ENCODE data around the gene RSPO4.

RSPO4 gene

GRCh38 chr20:914727-915498, 87.2 kb downstream of the RSPO4 start:
- Histone ChIP-seq H3K4me1 (ENCODE audit: control insufficient read depth in 2 of 2, insufficient read depth in 2 of 2, low read length in 2 of 2) (no peaks in the 10 kb centered on the region), H3K27ac (ENCODE audit: low read depth in 2 of 2, low read length in 2 of 2) (no peak overlapping the region), H3K9ac (ENCODE audit: low read depth in 1 of 2, low read length in 2 of 2) (no peak overlapping the region), H3K27me3 (ENCODE audit: control insufficient read depth in 2 of 2, insufficient read depth in 2 of 2, low read length in 2 of 2) (peaks cover 0 to 6% of the 10 kb centered on the region in 2 donors), H3K4me3 (ENCODE audit: low read length in 2 of 2) (no peak overlapping the region), H3K36me3 (ENCODE audit: control insufficient read depth in 2 of 2, insufficient read depth in 2 of 2, low read length in 2 of 2) (no peaks in the 10 kb centered on the region), H3K9me3 (ENCODE audit: control insufficient read depth in 2 of 2, low read length in 2 of 2) (no peaks in the 10 kb centered on the region)

DNA sequence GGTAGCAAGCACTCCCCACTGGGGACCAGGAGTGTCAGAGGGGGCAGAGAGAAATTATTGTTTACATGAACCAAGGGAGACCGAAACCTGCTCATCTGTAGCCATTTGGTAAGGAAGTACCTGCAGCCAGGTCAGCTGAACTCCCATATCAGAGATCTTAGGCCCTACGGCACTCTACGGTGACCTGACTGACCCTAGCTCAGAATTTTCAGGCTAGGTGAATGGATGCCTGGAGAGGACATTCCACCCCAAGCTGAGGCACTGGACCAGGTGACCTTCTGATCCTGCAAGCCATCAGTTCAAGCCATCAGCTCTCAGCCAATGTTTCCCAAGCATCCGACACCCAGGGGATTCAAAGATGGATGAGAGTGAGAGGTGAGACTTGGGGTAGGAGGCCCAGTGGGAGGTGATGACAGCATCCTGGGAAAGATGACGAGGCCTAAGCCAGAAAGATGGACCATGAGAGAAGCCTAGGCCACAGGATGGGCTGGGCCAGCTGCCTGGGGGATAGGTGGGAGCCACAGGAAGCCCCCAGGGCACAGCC, 88.7 kb downstream of the RSPO4 start:
- Histone ChIP-seq H3K9ac (ENCODE audit: low read depth in 1 of 2, low read length in 2 of 2) (no peak overlapping the region), H3K4me1 (ENCODE audit: control insufficient read depth in 2 of 2, insufficient read depth in 2 of 2, low read length in 2 of 2) (no peaks in the 10 kb centered on the region), H3K9me3 (ENCODE audit: control insufficient read depth in 2 of 2, low read length in 2 of 2) (no peaks in the 10 kb centered on the region), H3K27ac (ENCODE audit: low read depth in 2 of 2, low read length in 2 of 2) (no peak overlapping the region), H3K36me3 (ENCODE audit: control insufficient read depth in 2 of 2, insufficient read depth in 2 of 2, low read length in 2 of 2) (no peaks in the 10 kb centered on the region), H3K4me3 (ENCODE audit: low read length in 2 of 2) (no peak overlapping the region), H3K27me3 (ENCODE audit: control insufficient read depth in 2 of 2, insufficient read depth in 2 of 2, low read length in 2 of 2) (peaks cover 0 to 6% of the 10 kb centered on the region in 2 donors)

DNA sequence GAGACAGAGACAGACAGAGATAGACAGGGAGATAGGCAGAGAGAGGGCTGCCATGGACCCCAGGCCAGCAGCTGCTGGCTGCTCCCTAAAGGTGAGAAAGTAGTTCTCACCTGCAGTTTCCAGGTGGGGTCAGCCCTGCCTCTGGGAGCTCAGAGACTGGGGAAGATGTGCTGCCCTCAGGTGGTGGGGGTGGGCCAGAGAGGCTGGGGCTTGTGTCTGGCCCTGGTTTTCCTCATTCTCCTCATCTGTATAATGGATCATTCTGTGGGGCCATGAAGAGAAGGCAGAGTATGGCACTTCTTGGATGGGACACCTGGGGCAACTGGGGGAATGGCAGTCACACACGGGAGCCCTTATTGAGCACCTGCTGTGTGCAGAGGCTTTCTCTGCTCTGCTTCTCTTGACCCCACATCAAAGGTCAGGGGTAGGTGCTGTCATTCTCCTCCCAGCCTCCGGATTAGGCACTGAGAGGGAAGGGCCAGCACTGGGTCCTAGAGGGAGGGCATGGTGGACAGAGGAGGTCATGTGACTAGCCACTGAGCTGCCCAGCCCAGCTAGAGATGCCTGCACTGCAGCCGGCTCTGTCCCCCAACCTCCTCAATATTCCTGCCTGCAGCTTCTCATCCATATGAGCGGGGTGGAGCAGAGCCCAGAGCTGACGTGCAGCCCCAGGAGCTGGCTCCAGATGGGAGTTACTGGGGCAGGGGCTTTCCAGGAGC, 90.1 kb downstream of the RSPO4 start:
- Histone ChIP-seq H3K27ac (ENCODE audit: low read depth in 2 of 2, low read length in 2 of 2) (no peak overlapping the region), H3K4me3 (ENCODE audit: low read length in 2 of 2) (no peak overlapping the region), H3K9ac (ENCODE audit: low read depth in 1 of 2, low read length in 2 of 2) (no peak overlapping the region), H3K36me3 (ENCODE audit: control insufficient read depth in 2 of 2, insufficient read depth in 2 of 2, low read length in 2 of 2) (no peaks in the 10 kb centered on the region), H3K9me3 (ENCODE audit: control insufficient read depth in 2 of 2, low read length in 2 of 2) (no peaks in the 10 kb centered on the region), H3K27me3 (ENCODE audit: control insufficient read depth in 2 of 2, insufficient read depth in 2 of 2, low read length in 2 of 2) (peaks cover 0 to 6% of the 10 kb centered on the region in 2 donors), H3K4me1 (ENCODE audit: control insufficient read depth in 2 of 2, insufficient read depth in 2 of 2, low read length in 2 of 2) (no peaks in the 10 kb centered on the region)

- H3K36me3 ChIP-seq (ENCODE audit: control insufficient read depth in 2 of 2, insufficient read depth in 2 of 2, low read length in 2 of 2) = no peaks in the 10 kb centered on the region
- H3K27me3 ChIP-seq (ENCODE audit: control insufficient read depth in 2 of 2, insufficient read depth in 2 of 2, low read length in 2 of 2) = peaks cover 0 to 6% of the 10 kb centered on the region in 2 donors
- no peaks in the 10 kb centered on the region for H3K9me3 ChIP-seq (ENCODE audit: control insufficient read depth in 2 of 2, low read length in 2 of 2)
- no peak overlapping the region for H3K4me3 ChIP-seq (ENCODE audit: low read length in 2 of 2)
- no peak overlapping the region for H3K9ac ChIP-seq (ENCODE audit: low read depth in 1 of 2, low read length in 2 of 2)
- H3K4me1 ChIP-seq (ENCODE audit: control insufficient read depth in 2 of 2, insufficient read depth in 2 of 2, low read length in 2 of 2) = no peaks in the 10 kb centered on the region
- H3K27ac ChIP-seq (ENCODE audit: low read depth in 2 of 2, low read length in 2 of 2) = no peak overlapping the region
Measured at GRCh38 chr20:910870-911770, 91.0 kb downstream of the RSPO4 start.

DNA sequence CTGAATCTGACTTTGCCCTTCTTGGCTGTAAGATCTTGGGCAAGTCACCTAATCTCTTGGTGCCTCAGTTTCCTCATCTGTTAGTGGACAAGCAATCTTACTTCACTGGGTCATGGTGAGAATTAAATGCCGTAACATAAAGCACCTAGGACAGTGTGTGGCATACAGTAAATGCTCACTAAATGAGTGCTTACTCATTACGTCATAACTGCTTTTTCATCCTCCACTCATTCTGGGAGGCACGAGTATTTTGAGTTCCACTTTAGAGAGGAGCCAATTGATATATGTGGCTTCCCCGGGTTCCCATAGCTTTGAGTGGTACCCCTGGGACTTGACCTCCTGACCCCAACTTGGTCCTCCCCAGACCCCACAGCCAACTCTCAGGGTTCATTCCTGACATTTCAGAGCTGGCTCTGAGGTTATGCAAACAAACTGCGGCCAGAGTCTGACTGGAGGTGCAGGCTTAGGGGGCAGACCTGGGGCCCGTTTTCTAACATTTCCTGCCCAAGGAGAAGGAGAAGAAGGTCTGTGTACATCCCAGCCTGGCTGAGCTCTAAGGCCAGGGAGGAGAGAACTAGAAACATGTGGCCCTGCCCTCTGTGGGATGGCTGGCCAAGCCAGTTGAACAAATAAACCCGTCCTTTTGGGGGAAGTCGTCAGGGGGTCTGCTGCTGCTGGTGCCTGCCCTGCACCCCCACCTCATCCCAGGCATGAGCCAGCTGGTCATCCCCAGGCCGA, 91.8 kb downstream of the RSPO4 start:
- H3K27me3 ChIP-seq (ENCODE audit: control insufficient read depth in 2 of 2, insufficient read depth in 2 of 2, low read length in 2 of 2) = peaks cover 0 to 6% of the 10 kb centered on the region in 2 donors
- no peaks in the 10 kb centered on the region for H3K4me1 ChIP-seq (ENCODE audit: control insufficient read depth in 2 of 2, insufficient read depth in 2 of 2, low read length in 2 of 2)
- no peak overlapping the region for H3K27ac ChIP-seq (ENCODE audit: low read depth in 2 of 2, low read length in 2 of 2)
- no peak overlapping the region for H3K9ac ChIP-seq (ENCODE audit: low read depth in 1 of 2, low read length in 2 of 2)
- no peaks in the 10 kb centered on the region for H3K36me3 ChIP-seq (ENCODE audit: control insufficient read depth in 2 of 2, insufficient read depth in 2 of 2, low read length in 2 of 2)
- H3K9me3 ChIP-seq (ENCODE audit: control insufficient read depth in 2 of 2, low read length in 2 of 2) = no peaks in the 10 kb centered on the region
- H3K4me3 ChIP-seq (ENCODE audit: low read length in 2 of 2) = no peak overlapping the region

- Histone ChIP-seq H3K9me3 (ENCODE audit: control insufficient read depth in 2 of 2, low read length in 2 of 2) (no peaks in the 10 kb centered on the region), H3K27me3 (ENCODE audit: control insufficient read depth in 2 of 2, insufficient read depth in 2 of 2, low read length in 2 of 2) (peaks cover 0 to 6% of the 10 kb centered on the region in 2 donors), H3K4me1 (ENCODE audit: control insufficient read depth in 2 of 2, insufficient read depth in 2 of 2, low read length in 2 of 2) (no peaks in the 10 kb centered on the region), H3K27ac (ENCODE audit: low read depth in 2 of 2, low read length in 2 of 2) (no peak overlapping the region), H3K9ac (ENCODE audit: low read depth in 1 of 2, low read length in 2 of 2) (no peak overlapping the region), H3K4me3 (ENCODE audit: low read length in 2 of 2) (no peak overlapping the region), H3K36me3 (ENCODE audit: control insufficient read depth in 2 of 2, insufficient read depth in 2 of 2, low read length in 2 of 2) (no peaks in the 10 kb centered on the region)
Measured at GRCh38 chr20:909641-910040, 92.5 kb downstream of the RSPO4 start.
